A204.1 (cell line): ENCODE data around the gene GREB1.

ENCODE experiments used
- FAIRE-seq: peaks from 2 replicates; lab custom pipeline; 2012; peaks lifted over from hg19 to GRCh38; lab: Jason Lieb, UNC

GREB1 gene

GRCh38 chr2:11559786-11560155, 25.9 kb downstream of the GREB1 start:
- FAIRE-seq: no peak

GRCh38 chr2:11560806-11561205, 27.0 kb downstream of the GREB1 start:
- FAIRE-seq: no peak

- FAIRE-seq: no peak
Measured at GRCh38 chr2:11562011-11562410, 28.2 kb downstream of the GREB1 start.

- FAIRE-seq: no peak
Measured at GRCh38 chr2:11562476-11562875, 28.6 kb downstream of the GREB1 start.

GRCh38 chr2:11563784-11564666, 30.2 kb downstream of the GREB1 start:
- no peak for FAIRE-seq

GRCh38 chr2:11564816-11565567, 31.1 kb downstream of the GREB1 start:
- no peak for FAIRE-seq

GRCh38 chr2:11566383-11566782, 32.5 kb downstream of the GREB1 start:
- no peak for FAIRE-seq

GRCh38 chr2:11567631-11568031, 33.8 kb downstream of the GREB1 start:
- FAIRE-seq: no peak

GRCh38 chr2:11568436-11568835, 34.6 kb downstream of the GREB1 start:
- FAIRE-seq: no peak

GRCh38 chr2:11569636-11570035, 35.8 kb downstream of the GREB1 start:
- no peak for FAIRE-seq

- no peak for FAIRE-seq
Measured at GRCh38 chr2:11571170-11571569, 37.3 kb downstream of the GREB1 start.

- no peak for FAIRE-seq
Measured at GRCh38 chr2:11572996-11573395, 39.2 kb downstream of the GREB1 start.

GRCh38 chr2:11573418-11574175, 39.8 kb downstream of the GREB1 start:
- FAIRE-seq: no peak

- no peak for FAIRE-seq
Measured at GRCh38 chr2:11574176-11575046, 40.6 kb downstream of the GREB1 start.

GRCh38 chr2:11576398-11576797, 42.6 kb downstream of the GREB1 start:
- FAIRE-seq: no peak

GRCh38 chr2:11577101-11577883, 43.4 kb downstream of the GREB1 start:
- no peak for FAIRE-seq

GRCh38 chr2:11578081-11578948, 44.5 kb downstream of the GREB1 start:
- no peak for FAIRE-seq

GRCh38 chr2:11578986-11579774, 45.3 kb downstream of the GREB1 start:
- no peak for FAIRE-seq
